NCI-H510A (cell line): ENCODE results near the gene DUOX1.
"Not testable (repeated sequence)": the region's sequence is repeated elsewhere in the genome, so short reads cannot be mapped to it uniquely, and the experiment has no call there.

Experiments used
- DNase-seq: peaks from one replicate; lab custom pipeline; 2025; lab: John Stamatoyannopoulos, UW

Gene DUOX1

GRCh38 chr15:45121706-45122417 lies 7.9 kb upstream of the DUOX1 start:
- DNase-seq: no peak

- no peak for DNase-seq
Observed at GRCh38 chr15:45122719-45123118, 7.1 kb upstream of the DUOX1 start.

- no peak for DNase-seq
Observed at GRCh38 chr15:45123397-45123796, 6.4 kb upstream of the DUOX1 start.

GRCh38 chr15:45126535-45127158 lies 3.1 kb upstream of the DUOX1 start:
- DNase-seq: no peak

GRCh38 chr15:45128971-45129639 lies 689 bp upstream of the DUOX1 start:
- no peak for DNase-seq

GRCh38 chr15:45130291-45131000 lies 652 bp downstream of the DUOX1 start:
- DNase-seq: no peak

GRCh38 chr15:45131510-45131909 lies 1.7 kb downstream of the DUOX1 start:
- DNase-seq: no peak

- DNase-seq: no peak
Observed at GRCh38 chr15:45132844-45133560, 3.2 kb downstream of the DUOX1 start.

GRCh38 chr15:45133561-45133920 lies 3.7 kb downstream of the DUOX1 start:
- no peak for DNase-seq

GRCh38 chr15:45134046-45134445 lies 4.3 kb downstream of the DUOX1 start:
- no peak for DNase-seq

GRCh38 chr15:45134682-45135604 lies 5.1 kb downstream of the DUOX1 start:
- no peak for DNase-seq

- not testable (repeated sequence) for DNase-seq
Observed at GRCh38 chr15:45135705-45136377, 6.0 kb downstream of the DUOX1 start.

GRCh38 chr15:45136378-45136764 lies 6.6 kb downstream of the DUOX1 start:
- DNase-seq: no peak

- DNase-seq: no peak
Observed at GRCh38 chr15:45137703-45138102, 7.9 kb downstream of the DUOX1 start.

GRCh38 chr15:45138814-45139765 lies 9.3 kb downstream of the DUOX1 start:
- no peak for DNase-seq

- no peak for DNase-seq
Observed at GRCh38 chr15:45139770-45140169, 10.0 kb downstream of the DUOX1 start.

GRCh38 chr15:45140557-45141250 lies 10.9 kb downstream of the DUOX1 start:
- DNase-seq: no peak

- DNase-seq: no peak
Observed at GRCh38 chr15:45141386-45141785, 11.6 kb downstream of the DUOX1 start.

GRCh38 chr15:45143056-45143455 lies 13.3 kb downstream of the DUOX1 start:
- DNase-seq: no peak
